BE2C (cell line): ENCODE data around the gene SMARCA1.

ENCODE experiments used
- DNase-seq: peaks from one replicate; pipeline ENCODE4 v3.0.0-alpha.2; 2020
- H3K27me3 ChIP-seq: fragments of 250-450 bp; sonication (Bioruptor Pico); 2 replicates; pipeline ENCODE4 v1.5.1; 2020; ENCODE audit warnings: mild to moderate bottlenecking
- H3K36me3 ChIP-seq: fragments of 250-450 bp; sonication (Bioruptor Pico); 2 replicates; pipeline ENCODE4 v1.5.1; 2020; ENCODE audit warnings: mild to moderate bottlenecking
- H3K4me1 ChIP-seq: fragments of 250-450 bp; sonication (Bioruptor Pico); 2 replicates; pipeline ENCODE4 v1.5.1; 2020
- H3K4me3 ChIP-seq: 2 replicates; pipeline ENCODE4 v1.5.1; 2011; ENCODE audit warnings: low read depth, low read length
- H3K9me3 ChIP-seq: fragments of 250-450 bp; sonication (Bioruptor Pico); 2 replicates; pipeline ENCODE4 v1.5.1; 2020
- TF ChIP-seq, protein P1 (sequence below): IDR thresholded peaks from 2 replicates; pipeline ENCODE4 v1.5.1; 2012; ENCODE audit warnings: mild to moderate bottlenecking, low read depth, low read length

The SMARCA1 gene

DNA sequence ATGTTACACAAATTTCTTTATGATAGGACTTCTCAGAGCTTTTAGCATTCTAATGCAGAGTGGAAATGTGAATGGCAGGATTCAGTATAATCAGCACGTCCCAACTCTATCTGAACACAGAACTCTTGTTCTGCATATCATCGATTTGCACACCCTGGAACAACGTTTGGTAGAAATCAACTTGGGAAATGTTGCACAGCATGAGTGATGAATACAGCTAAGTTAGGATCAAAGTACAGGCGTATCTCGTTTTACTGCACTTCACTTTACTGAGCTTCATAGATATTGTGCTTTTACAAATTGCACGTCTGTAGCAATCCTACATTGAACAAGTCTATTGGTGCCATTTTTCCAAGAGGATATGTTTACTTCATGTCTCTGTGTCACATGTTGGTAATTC lies 70.8 kb downstream of the SMARCA1 start:
- Histone ChIP-seq H3K4me1 (no peaks in the 10 kb centered on the region), H3K4me3 (no peak overlapping the region), H3K9me3 (no peaks in the 10 kb centered on the region), H3K36me3 (no peaks in the 10 kb centered on the region), H3K27me3 (no peaks in the 10 kb centered on the region)
- TF ChIP-seq, protein P1, sequence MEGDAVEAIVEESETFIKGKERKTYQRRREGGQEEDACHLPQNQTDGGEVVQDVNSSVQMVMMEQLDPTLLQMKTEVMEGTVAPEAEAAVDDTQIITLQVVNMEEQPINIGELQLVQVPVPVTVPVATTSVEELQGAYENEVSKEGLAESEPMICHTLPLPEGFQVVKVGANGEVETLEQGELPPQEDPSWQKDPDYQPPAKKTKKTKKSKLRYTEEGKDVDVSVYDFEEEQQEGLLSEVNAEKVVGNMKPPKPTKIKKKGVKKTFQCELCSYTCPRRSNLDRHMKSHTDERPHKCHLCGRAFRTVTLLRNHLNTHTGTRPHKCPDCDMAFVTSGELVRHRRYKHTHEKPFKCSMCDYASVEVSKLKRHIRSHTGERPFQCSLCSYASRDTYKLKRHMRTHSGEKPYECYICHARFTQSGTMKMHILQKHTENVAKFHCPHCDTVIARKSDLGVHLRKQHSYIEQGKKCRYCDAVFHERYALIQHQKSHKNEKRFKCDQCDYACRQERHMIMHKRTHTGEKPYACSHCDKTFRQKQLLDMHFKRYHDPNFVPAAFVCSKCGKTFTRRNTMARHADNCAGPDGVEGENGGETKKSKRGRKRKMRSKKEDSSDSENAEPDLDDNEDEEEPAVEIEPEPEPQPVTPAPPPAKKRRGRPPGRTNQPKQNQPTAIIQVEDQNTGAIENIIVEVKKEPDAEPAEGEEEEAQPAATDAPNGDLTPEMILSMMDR: no peak
- DNase-seq: no peak

DNA sequence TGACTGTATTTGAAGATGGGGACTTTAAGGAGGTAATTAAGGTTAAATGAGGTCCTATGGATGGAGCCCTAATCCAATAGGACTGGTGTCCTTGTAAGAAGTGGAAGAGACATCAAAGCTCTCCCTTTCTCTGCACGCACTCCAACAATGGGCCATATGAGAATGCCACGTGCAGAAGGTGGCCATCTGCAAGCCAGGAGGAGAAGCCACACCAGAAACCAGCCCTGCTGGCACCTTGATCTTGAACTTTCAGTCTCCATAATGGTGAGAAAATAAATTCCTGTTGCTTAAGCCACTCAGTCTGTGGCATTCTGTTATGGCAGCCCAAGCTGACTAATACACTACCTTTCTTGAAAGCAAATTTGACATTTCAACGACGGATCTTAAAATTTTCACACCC lies 73.2 kb downstream of the SMARCA1 start:
- TF ChIP-seq, protein P1: no peak
- H3K9me3 ChIP-seq: no peaks in the 10 kb centered on the region

DNA sequence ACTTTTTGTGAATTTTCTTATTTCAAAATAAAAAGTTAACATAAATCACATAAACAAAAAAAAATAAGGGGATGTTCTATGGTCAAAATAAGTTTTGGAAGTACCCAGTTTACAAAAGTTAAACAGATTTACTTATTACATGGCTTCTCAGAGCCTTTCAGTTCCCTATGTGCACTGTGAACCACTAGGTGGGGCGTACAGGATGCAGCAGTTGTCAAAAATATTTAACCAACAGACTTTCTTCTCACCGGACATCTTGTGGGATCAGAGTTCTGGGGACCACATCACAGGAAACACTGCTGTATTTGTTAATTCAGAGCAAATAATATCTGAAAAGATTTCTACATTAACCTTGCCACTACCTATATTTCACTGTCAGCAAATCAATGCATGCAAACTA lies 74.1 kb downstream of the SMARCA1 start:
- H3K9me3 ChIP-seq: no peaks in the 10 kb centered on the region
- H3K27me3 ChIP-seq: no peaks in the 10 kb centered on the region
- H3K36me3 ChIP-seq: no peaks in the 10 kb centered on the region
- no peak for DNase-seq
- H3K4me3 ChIP-seq: no peak overlapping the region
- TF ChIP-seq, protein P1: peak; percentile 19
- no peaks in the 10 kb centered on the region for H3K4me1 ChIP-seq

More for the DNA sequence above, 73.2 kb downstream of the SMARCA1 start:
- no peak for DNase-seq
- no peak overlapping the region for H3K4me3 ChIP-seq
- H3K36me3 ChIP-seq: no peaks in the 10 kb centered on the region
- no peaks in the 10 kb centered on the region for H3K4me1 ChIP-seq
- no peaks in the 10 kb centered on the region for H3K27me3 ChIP-seq

DNA sequence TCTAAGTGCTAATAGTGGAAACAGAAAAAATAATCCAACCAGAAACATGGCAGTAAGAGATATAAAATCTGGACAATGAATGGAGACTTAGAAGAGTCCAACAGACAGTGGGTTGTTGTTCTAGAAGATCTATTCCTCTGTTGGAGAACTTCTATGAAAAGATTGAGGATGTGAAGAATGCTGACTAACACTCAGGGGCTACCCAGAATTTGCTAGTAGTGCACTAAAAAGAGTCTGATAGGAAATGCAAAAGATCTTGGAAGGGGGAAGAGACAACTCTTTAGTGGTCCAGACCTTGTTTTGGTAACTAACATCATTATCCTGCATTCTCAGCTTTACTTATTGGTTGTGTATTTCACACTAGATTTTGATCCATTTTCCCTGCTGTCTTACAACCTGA lies 77.9 kb downstream of the SMARCA1 start:
- Histone ChIP-seq H3K4me3 (no peak overlapping the region), H3K36me3 (no peaks in the 10 kb centered on the region), H3K4me1 (no peaks in the 10 kb centered on the region), H3K27me3 (no peaks in the 10 kb centered on the region), H3K9me3 (no peaks in the 10 kb centered on the region)
- DNase-seq: no peak
- TF ChIP-seq, protein P1: no peak

DNA sequence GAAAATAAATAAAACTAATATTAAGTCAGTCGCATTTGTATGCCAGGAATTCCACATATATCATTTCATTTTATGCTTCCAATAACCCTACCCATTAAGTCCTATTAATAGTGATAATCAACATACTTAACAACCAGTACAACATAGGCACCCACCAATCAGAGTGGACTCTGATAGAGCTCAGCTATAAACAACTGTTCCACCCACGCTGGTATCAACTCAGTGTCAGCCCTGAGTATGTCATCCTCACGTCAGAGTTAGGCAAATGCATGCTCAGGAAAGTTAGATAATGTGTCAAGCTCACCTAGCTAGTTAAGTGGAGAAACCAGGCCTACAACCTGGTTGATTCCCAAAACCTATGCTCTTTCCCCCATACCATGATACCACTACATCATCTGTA lies 89.3 kb downstream of the SMARCA1 start:
- H3K36me3 ChIP-seq: no peaks in the 10 kb centered on the region
- no peaks in the 10 kb centered on the region for H3K4me1 ChIP-seq
- no peak overlapping the region for H3K4me3 ChIP-seq
- no peaks in the 10 kb centered on the region for H3K9me3 ChIP-seq
- no peaks in the 10 kb centered on the region for H3K27me3 ChIP-seq
- no peak for DNase-seq
- TF ChIP-seq, protein P1: no peak

DNA sequence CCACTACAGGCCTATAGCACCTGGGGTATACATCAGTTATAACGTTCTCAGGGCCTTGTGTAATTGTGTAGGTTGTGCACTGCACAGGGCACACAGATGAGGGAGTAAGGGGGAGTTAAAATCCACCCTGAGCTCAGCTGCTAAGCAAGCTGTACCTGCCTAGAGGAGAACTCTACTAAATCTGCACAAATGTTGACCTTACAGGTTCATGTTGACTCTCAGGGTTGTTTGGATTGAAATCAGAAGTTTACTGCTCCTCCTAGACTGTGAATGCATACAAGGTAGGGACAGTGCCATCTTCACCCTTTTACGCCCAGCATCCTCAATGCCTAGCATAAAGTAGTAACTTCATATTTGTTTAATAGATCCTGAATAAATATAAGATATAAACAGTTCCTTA lies 89.8 kb downstream of the SMARCA1 start:
- no peaks in the 10 kb centered on the region for H3K36me3 ChIP-seq
- no peaks in the 10 kb centered on the region for H3K4me1 ChIP-seq
- DNase-seq: no peak
- no peaks in the 10 kb centered on the region for H3K27me3 ChIP-seq
- H3K9me3 ChIP-seq: no peaks in the 10 kb centered on the region
- H3K4me3 ChIP-seq: no peak overlapping the region
- TF ChIP-seq, protein P1: no peak
